ENCODE data around the gene TLCD1. TPM values are rescaled to one million over a fixed set of nuclear protein-coding genes. Genes with fewer than 3 reads are reported as not detected.
"Not testable (repeated sequence)": the region's sequence is repeated elsewhere in the genome, so short reads cannot be mapped to it uniquely, and the experiment has no call there.

Gene TLCD1
- total RNA-seq, 1 donor, result 1.1 TPM

GRCh38 chr17:28747051-28747691, 21.1 kb upstream of the TLCD1 start:
- no peak for DNase-seq (ENCODE audit: low read depth in 2 of 3, low spot score in 2 of 3)

- DNase-seq (ENCODE audit: low read depth in 2 of 3, low spot score in 2 of 3), result no peak
Measured at GRCh38 chr17:28746611-28747050, 20.6 kb upstream of the TLCD1 start.

GRCh38 chr17:28745786-28746411, 19.9 kb upstream of the TLCD1 start:
- no peak for DNase-seq (ENCODE audit: low read depth in 2 of 3, low spot score in 2 of 3)

GRCh38 chr17:28744972-28745785, 19.1 kb upstream of the TLCD1 start:
- no peak for DNase-seq (ENCODE audit: low read depth in 2 of 3, low spot score in 2 of 3)

- DNase-seq (ENCODE audit: low read depth in 2 of 3, low spot score in 2 of 3), result peak in 2 of 3 donors; percentile 44 to 58
Measured at GRCh38 chr17:28744104-28744971, 18.3 kb upstream of the TLCD1 start.

GRCh38 chr17:28743243-28744103, 17.4 kb upstream of the TLCD1 start, which contains the start of gene TRAF4:
Gene TRAF4, plus strand, starts transcription at chr17:28744011. Its CDS starts 102 bp downstream, at chr17:28744113.
- peak; percentile 67 to 86 (median 84) for DNase-seq (ENCODE audit: low read depth in 2 of 3, low spot score in 2 of 3)

- peak in 2 of 3 donors; percentile 91 to 98 for DNase-seq (ENCODE audit: low read depth in 2 of 3, low spot score in 2 of 3)
Measured at GRCh38 chr17:28741358-28742349, 15.6 kb upstream of the TLCD1 start.

GRCh38 chr17:28740406-28741357, 14.6 kb upstream of the TLCD1 start:
- no peak for DNase-seq (ENCODE audit: low read depth in 2 of 3, low spot score in 2 of 3)

GRCh38 chr17:28738680-28739384, 12.8 kb upstream of the TLCD1 start:
- peak in 2 of 3 donors; percentile 78 to 84 for DNase-seq (ENCODE audit: low read depth in 2 of 3, low spot score in 2 of 3)

- no peak for DNase-seq (ENCODE audit: low read depth in 2 of 3, low spot score in 2 of 3)
Measured at GRCh38 chr17:28737770-28738679, 12.0 kb upstream of the TLCD1 start.

- DNase-seq (ENCODE audit: low read depth in 2 of 3, low spot score in 2 of 3), result no peak
Measured at GRCh38 chr17:28737316-28737715, 11.3 kb upstream of the TLCD1 start.

- DNase-seq (ENCODE audit: low read depth in 2 of 3, low spot score in 2 of 3), result not testable (repeated sequence)
Measured at GRCh38 chr17:28735913-28736769, 10.1 kb upstream of the TLCD1 start.

GRCh38 chr17:28735242-28735722, 9.2 kb upstream of the TLCD1 start:
- no peak for DNase-seq (ENCODE audit: low read depth in 2 of 3, low spot score in 2 of 3)

- DNase-seq (ENCODE audit: low read depth in 2 of 3, low spot score in 2 of 3), result no peak
Measured at GRCh38 chr17:28734712-28735241, 8.7 kb upstream of the TLCD1 start.
